Keratinocyte (primary cell): Measurements from ENCODE around the gene EPHB1. TPM values are rescaled to one million over a fixed set of nuclear protein-coding genes. Genes with fewer than 3 reads are reported as not detected.

Experiments
- DNase-seq: peaks from one replicate; pipeline ENCODE4 v3.0.0-alpha.2; 2011; ENCODE audit warnings: low read depth, missing footprints, low spot score
- FAIRE-seq: peaks from 2 replicates; lab custom pipeline; 2011; peaks lifted over from hg19 to GRCh38; lab: Jason Lieb, UNC
- H2AFZ ChIP-seq: 2 replicates; pipeline ENCODE4 v1.6.0; 2012; ENCODE audit warnings: low read length, control low read depth, inconsistent platforms; ENCODE audit not compliant: control insufficient read depth
- H3K27ac ChIP-seq: 2 replicates; pipeline ENCODE4 v1.5.1; 2011; ENCODE audit warnings: low read length; ENCODE audit not compliant: control insufficient read depth, insufficient read depth
- H3K27me3 ChIP-seq: 3 replicates; pipeline ENCODE4 v1.6.0; 2011; ENCODE audit warnings: low read length; ENCODE audit not compliant: control insufficient read depth, insufficient read depth; ENCODE audit errors: extremely low read depth
- H3K36me3 ChIP-seq, 2 experiments: 2 replicates in 1 of 2; 3 replicates in 1 of 2; pipeline ENCODE4 v1.5.1; 2011; ENCODE audit warnings: low read length in 2 of 2, mild to moderate bottlenecking in 1 of 2; ENCODE audit not compliant: control insufficient read depth in 2 of 2, insufficient read depth in 2 of 2; ENCODE audit errors: extremely low read depth in 1 of 2
- H3K4me1 ChIP-seq: 3 replicates; pipeline ENCODE4 v1.5.1; 2011; ENCODE audit warnings: low read length; ENCODE audit not compliant: control insufficient read depth, insufficient read depth; ENCODE audit errors: extremely low read depth
- H3K4me2 ChIP-seq: 3 replicates; pipeline ENCODE4 v1.6.0; 2011; ENCODE audit warnings: low read depth, low read length; ENCODE audit not compliant: control insufficient read depth, insufficient read depth; ENCODE audit errors: extremely low read depth
- H3K4me3 ChIP-seq, 3 experiments: fragments of 200-600 bp in 1 of 3; sonication (generic) in 1 of 3; 2 replicates in 2 of 3; 3 replicates in 1 of 3; pipeline ENCODE4 v1.5.1; 2011 to 2016; ENCODE audit warnings: low read length in 3 of 3, mild to moderate bottlenecking in 3 of 3, control low read depth in 2 of 3, inconsistent platforms in 1 of 3, low read depth in 1 of 3, mixed read lengths in 1 of 3, mixed run types in 1 of 3, moderate library complexity in 1 of 3; ENCODE audit not compliant: control insufficient read depth in 2 of 3, insufficient read depth in 2 of 3; ENCODE audit errors: extremely low read depth in 1 of 3
- H3K79me2 ChIP-seq: 2 replicates; pipeline ENCODE4 v1.6.0; 2012; ENCODE audit warnings: low read length; ENCODE audit not compliant: control insufficient read depth, insufficient read depth
- H3K9ac ChIP-seq: 3 replicates; pipeline ENCODE4 v1.6.0; 2011; ENCODE audit warnings: low read length; ENCODE audit not compliant: control insufficient read depth, insufficient read depth; ENCODE audit errors: extremely low read depth
- H3K9me1 ChIP-seq: 3 replicates; pipeline ENCODE4 v1.6.0; 2011; ENCODE audit warnings: low read length; ENCODE audit not compliant: control insufficient read depth, insufficient read depth; ENCODE audit errors: extremely low read depth
- H3K9me3 ChIP-seq: 2 replicates; pipeline ENCODE4 v1.5.1; 2012; ENCODE audit warnings: low read depth, low read length; ENCODE audit not compliant: control insufficient read depth
- H4K20me1 ChIP-seq: 3 replicates; pipeline ENCODE4 v1.6.0; 2011; ENCODE audit warnings: low read length; ENCODE audit not compliant: control insufficient read depth, insufficient read depth; ENCODE audit errors: extremely low read depth
- CTCF ChIP-seq, 3 experiments: IDR thresholded peaks in 1 of 3; conservative IDR thresholded peaks in 1 of 3; optimal IDR thresholded peaks in 1 of 3; 2 replicates in 2 of 3; 3 replicates in 1 of 3; pipeline versions ENCODE3 to v1.5.1; 2011; ENCODE audit warnings: low read length in 3 of 3, mild to moderate bottlenecking in 3 of 3, moderate library complexity in 2 of 3, control low read depth in 1 of 3, inconsistent platforms in 1 of 3; ENCODE audit not compliant: insufficient read depth in 2 of 3; ENCODE audit errors: extremely low read depth in 1 of 3
- EZH2 ChIP-seq: IDR thresholded peaks from one replicate; pipeline ENCODE4 v1.6.1; 2012; ENCODE audit warnings: inconsistent platforms, mild to moderate bottlenecking, low read length, moderate library complexity
- dilution Hi-C: fragments of 300-500 bp; cut with MboI; formaldehyde crosslinking; loops from one replicate; pipeline ENCODE4 v1.7.0; 2020; ENCODE audit warnings: low sequenced_read_pairs; ENCODE audit not compliant: extremely low pct_ligation_motif_present
- polyA plus RNA-seq, 5 experiments: library from polyadenylated mRNA; depleted of rRNA in 3 of 5; stranded (reverse) in 3 of 5; stranded (forward) in 1 of 5; unstranded in 1 of 5; fragments of >200 nt; gene quantifications; 1 replicate in 1 of 5; 2 replicates in 3 of 5; 3 replicates in 1 of 5; pipeline versions ENCODE4 v1.2.1 to v1.2.3, GENCODE V29; 2011 to 2012; ENCODE audit warnings: missing spikeins in 2 of 5, low read depth in 1 of 5, low replicate concordance in 1 of 5

Gene EPHB1
- polyA plus RNA-seq, 1 donor (not counting 4 experiments of a cell fraction or from before 2014, with no cell fraction given): 0.01 TPM

- no peaks in the 10 kb centered on the region for H3K9me3 ChIP-seq
- H3K36me3 ChIP-seq: no peaks in the 10 kb centered on the region
- H3K4me3 ChIP-seq: no peak overlapping the region
- DNase-seq (no peak), FAIRE-seq (no peak)
- no peak overlapping the region for H3K4me2 ChIP-seq
- no peak overlapping the region for H3K27ac ChIP-seq
- no peaks in the 10 kb centered on the region for H3K79me2 ChIP-seq
- H2AFZ ChIP-seq: no peak overlapping the region
- no peaks in the 10 kb centered on the region for H3K4me1 ChIP-seq
- no peak overlapping the region for H3K9ac ChIP-seq
- H3K27me3 ChIP-seq: no peaks in the 10 kb centered on the region
- no peaks in the 10 kb centered on the region for H4K20me1 ChIP-seq
- dilution Hi-C loops: no loop called here
- no peak for TF ChIP-seq CTCF (optimal IDR thresholded peaks at IDR 0.05 in 1 of 3, IDR thresholded peaks at IDR 0.05 in 1 of 3, conservative IDR thresholded peaks at IDR 0.05 in 1 of 3; ENCODE audit: extremely low read depth in 1 of 3, insufficient read depth in 2 of 3, low read length in 3 of 3)
- TF ChIP-seq EZH2: no peak
- H3K9me1 ChIP-seq: no peaks in the 10 kb centered on the region
Measured at GRCh38 chr3:135237371-135238143, 442.5 kb downstream of the EPHB1 start.

- Histone ChIP-seq H3K9me3 (no peaks in the 10 kb centered on the region), H3K4me1 (no peaks in the 10 kb centered on the region), H3K9me1 (no peaks in the 10 kb centered on the region), H3K4me2 (no peak overlapping the region), H3K4me3 (no peak overlapping the region), H3K79me2 (no peaks in the 10 kb centered on the region), H3K9ac (no peak overlapping the region), H4K20me1 (no peaks in the 10 kb centered on the region), H3K36me3 (no peaks in the 10 kb centered on the region), H3K27me3 (no peaks in the 10 kb centered on the region), H2AFZ (no peak overlapping the region), H3K27ac (no peak overlapping the region)
- TF ChIP-seq CTCF (optimal IDR thresholded peaks at IDR 0.05 in 1 of 3, IDR thresholded peaks at IDR 0.05 in 1 of 3, conservative IDR thresholded peaks at IDR 0.05 in 1 of 3; ENCODE audit: extremely low read depth in 1 of 3, insufficient read depth in 2 of 3, low read length in 3 of 3) (no peak), EZH2 (no peak)
- DNase-seq (no peak), FAIRE-seq (no peak)
- dilution Hi-C loops: no loop called here
Measured at GRCh38 chr3:135238236-135238830, 443.3 kb downstream of the EPHB1 start.
